Right renal pelvis (tissue), 4 donors: Measurements from ENCODE around the gene IGSF9. TPM values are rescaled to one million over a fixed set of nuclear protein-coding genes. Genes with fewer than 3 reads are reported as not detected.

Experiments
- DNase-seq, 4 donors: peaks; one replicate each; pipeline ENCODE4 v3.0.0-alpha.2; 2013; ENCODE audit warnings: low read depth in 4 of 4, low spot score in 3 of 4, missing footprints in 1 of 4
- polyA plus RNA-seq, 4 donors: library from polyadenylated mRNA; unstranded; fragments of 120-200 nt; gene quantifications; one replicate each; pipeline ENCODE4 v1.2.1, GENCODE V29; 2013; ENCODE audit not compliant: insufficient read length in 4 of 4

IGSF9 gene
- polyA plus RNA-seq, 4 donors: 13.4 to 18.7 (median 15.5) TPM

DNA sequence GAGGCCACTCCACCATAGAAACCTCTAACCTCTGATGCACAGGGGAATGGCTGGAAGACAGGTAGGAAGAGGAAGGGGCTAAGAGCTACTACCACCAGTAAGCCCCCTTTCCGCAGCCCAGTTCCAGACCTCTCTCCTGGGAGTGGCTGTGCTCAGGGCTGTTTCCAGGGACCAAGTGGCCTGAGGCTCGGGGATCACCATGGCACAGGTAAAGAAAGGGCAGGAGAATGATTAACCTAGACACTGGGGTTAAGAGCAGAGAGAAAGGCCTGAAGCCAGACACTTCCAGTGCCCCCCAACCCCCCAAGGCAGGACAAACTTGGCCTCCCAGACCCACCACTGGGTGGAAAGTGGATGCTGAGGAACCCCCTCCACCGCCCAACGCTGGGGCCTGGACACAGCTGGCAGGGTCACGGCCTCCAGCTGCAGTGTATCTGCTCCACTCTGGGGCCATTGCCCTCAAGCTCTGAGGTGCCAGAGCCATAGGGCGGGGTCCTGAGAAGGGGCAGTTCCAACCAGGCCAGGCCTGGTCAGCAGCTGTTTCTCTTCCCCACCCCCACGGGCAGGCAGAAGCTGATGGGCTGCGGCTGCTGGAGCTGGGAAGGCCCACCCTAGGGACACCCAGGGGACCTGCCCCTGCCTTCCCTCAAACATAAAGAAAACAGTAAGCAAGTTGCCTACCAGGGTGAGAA is 22.8 kb downstream of the IGSF9 start:
- peak in 1 of 4 donors; percentile 67 for DNase-seq

DNA sequence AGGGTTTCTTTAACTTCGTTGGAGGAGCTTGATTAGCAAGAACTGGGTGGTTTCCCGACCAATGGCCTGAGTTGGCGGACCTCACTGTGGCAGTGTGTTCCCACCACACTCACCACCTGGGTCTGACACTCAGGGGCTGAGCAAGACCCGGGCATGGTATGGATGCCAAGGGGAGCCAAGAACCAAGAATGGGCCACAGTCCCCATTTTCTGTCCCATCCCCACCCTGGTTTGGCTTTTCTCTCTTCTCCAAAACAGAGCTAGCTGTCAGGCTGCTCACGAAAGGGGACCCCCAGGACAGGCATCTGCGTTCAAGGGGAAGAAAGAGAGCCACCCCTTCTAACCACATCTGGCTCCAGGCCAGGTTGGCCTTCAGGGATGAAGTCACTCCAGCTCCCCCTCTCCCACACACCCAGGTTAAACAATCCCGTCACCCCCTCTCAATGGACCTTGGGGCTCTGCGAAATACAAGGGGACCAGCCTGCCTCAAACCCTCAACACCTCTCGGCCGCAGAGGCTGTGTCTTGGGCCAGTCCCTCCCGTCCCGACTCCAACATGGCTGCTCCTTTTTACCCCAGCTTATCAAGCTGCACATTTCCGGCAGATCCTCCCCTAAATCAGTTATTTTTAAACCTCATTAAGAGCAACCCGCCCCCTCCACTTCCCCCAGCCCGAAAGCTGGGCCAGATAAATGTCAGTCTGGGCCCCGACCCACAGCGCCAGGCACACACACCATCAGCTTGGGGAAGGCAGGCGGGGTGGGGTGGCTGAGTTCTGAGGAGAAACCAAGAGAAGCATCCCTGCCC is 23.5 kb downstream of the IGSF9 start:
- no peak for DNase-seq

DNA sequence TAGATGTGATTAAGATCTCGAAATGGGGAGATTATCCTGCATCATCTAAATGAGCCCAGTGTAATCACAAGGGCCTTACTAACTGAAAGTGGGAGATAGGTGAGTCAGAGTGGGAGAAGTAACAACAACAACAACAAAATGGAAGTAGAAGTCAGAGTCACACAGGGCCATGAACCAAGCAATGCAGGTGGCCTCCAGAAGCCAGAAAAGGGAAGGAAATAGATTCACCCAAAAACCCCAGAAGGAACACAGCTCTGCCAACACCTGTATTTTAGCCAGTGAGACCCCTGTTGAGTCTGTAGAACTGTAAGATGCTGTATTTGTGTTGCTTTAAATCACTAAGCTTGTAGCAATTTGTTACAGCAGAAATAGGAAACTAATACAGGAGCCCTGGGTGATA is 24.2 kb downstream of the IGSF9 start:
- DNase-seq: no peak

DNA sequence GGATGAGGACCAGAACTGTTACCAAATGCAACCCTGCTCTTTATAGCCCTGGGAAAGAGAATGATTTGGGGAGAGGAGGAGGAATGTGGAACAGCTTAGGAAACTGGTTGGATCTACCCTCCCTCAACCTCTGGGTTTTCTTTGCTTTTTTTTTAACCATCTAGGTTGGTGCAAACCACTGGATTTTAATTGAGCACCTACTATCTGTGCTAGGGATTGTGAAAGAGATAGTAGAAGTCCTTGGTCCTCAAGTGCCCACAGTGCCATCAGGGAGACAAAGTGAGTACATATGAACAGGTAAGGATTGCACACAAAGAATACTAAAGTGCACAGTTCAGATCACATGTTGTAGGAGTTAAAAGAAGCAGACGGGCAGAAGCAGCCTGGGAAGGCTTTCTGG is 24.8 kb downstream of the IGSF9 start:
- DNase-seq: no peak

DNA sequence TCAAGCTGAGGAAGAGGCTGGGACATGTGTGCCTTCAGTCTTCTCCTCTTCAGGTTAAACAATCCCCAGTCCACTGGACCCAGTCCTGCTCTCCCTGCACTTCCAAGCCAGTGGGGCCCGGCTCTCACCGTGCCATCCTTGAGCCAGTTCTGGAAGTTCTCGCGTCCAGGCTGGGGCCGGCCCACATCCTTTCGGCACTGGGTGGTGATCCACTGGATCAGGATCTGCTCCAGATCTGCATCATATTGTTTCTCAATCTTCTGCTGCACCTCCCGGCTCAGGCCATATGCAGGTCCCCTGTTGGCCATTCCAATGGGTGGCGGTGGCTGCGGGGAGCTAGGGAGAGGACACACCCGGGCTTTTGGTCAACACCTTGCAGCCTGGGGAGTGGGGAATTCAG is 25.2 kb downstream of the IGSF9 start:
- no peak for DNase-seq

DNA sequence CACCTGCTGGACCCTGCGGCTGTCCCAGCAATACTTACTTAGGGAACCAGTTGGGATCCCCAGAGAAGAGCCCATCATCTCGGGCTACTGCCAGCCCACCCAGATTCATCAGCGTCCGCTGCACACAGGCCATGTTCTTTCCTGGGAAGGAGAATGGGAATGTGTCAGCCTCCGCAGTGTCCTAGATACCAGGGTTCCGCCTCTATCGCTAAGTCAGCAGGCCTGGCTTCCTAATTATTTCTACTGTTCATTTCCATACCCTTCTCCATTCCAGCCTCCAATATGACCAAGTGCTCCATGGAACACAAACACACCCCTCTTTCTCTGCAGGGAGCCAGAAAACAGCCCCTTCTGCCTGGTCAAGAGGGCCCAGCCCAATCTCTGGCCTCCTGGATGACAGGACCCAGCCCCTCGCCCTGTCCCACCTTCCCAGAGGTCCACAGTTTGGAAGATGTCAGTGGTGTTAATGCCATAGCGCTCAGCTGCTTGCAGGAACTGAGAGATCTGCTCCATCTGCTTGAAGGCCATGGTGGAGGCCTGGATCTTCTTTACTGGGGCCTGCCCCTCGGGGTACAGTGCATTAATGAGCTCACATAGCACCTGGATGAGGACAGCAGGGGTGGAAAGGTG is 26.1 kb downstream of the IGSF9 start:
- no peak for DNase-seq

DNA sequence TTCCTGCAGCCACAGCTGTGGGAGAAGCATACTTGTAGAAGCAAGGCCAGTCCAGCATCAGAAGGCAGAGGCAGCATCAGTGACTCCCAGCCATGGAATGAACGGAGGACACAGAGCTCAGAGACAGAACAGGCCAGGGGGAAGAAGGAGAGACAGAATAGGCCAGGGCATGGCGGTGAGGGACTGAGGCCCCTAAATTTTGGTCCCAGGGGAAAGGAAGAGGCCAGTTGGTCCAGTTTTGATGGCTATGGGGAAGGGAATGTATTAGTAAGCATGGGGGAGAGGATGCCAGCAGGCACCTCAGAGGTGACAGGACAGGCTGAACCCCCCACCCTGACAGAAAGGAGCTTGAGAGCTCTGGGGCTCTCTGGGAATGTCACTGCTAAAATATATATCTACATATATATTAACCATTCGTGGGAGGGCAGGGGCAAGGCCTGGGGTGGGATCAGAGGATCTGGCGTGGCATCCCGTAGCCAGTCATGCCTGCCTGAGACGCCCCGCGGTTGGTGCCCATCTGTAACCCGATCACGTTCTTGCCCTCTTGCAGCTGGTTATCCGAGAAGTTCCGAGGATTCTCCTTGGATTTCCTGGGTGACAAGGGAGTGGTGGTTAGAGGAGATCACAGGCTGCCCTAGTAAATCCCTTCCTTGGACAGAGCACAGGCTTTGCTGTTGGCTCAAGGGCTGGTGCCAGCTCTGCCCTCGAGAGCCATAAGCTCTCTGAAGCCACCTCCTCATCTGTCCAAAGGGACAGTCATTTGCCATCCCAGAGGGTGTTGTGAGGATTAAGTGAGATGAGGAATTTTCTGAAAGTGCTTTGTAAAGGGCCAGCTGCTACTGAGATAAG is 26.8 kb downstream of the IGSF9 start:
- no peak for DNase-seq

DNA sequence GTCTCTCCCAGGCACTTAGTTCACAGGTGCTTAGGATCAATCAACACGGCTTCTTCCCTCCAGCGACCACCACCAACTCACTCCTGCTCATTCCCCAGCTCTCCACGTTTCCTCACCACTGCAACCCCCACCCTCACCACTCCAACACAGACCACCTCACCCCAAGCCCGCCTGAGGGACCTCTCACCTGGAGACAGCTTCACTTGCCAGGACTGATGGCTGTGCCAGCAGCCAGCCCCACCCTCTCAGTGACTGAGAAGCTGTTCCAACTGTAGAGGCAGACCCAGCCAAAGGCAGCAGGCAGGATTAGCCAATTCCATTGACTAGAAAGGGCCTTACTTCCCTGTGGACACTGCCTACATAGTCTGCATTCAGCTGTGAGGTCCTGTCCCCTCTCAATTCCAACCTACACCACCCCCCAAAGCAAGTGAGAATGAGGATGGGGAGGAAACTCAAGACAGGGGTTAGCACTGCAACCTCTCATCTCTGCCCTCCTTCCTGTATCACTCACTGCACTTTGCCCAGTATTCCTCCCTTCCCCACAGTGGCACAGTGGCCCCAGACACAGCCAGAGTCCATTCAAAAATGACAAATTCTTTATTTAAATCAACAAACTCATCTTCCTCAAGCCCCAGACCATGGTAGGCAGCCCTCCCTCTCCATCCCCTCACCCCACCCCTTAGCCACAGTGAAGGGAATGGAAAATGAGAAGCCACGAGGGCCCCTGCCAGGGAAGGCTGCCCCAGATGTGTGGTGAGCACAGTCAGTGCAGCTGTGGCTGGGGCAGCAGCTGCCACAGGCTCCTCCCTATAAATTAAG is 27.7 kb downstream of the IGSF9 start:
- DNase-seq: no peak

DNA sequence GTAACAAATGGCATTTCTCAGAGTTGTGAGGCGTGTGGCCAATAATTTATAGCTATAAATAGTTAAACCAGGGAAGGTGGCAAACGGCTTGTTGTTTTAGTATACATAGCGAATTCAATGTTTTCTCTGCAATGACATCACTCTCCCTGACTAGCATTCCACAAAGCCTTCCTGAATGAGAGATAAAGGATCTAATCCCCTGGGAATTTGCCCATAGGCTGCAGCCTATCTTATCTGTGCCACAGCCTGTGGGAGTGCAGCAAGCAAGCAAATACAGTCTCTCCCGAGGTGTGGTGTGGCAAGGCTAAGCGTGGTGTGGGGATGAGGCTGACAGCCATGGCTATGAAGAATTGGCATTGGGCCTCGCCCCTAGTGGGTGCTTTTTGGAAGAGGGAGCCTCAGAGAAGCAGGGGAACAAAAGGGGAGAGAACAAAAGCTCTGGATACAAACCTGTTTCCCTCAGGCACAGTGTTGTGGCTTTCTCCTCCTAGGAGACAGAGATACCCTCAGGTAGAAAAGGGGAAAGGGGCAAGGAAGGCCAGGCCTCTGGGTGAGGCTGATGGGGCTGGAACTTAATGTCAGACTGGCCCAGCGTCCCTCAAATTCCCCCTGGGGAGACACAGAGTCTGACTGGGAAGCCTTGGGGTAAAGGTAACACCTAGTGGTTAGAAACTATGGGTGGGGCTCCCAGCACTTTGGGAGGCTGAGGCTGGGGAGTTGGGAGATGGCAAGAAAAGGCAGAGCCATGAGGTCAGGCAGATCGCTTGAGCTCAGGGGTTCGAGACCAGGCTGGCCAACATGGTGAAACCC is 29.0 kb downstream of the IGSF9 start:
- DNase-seq: no peak

DNA sequence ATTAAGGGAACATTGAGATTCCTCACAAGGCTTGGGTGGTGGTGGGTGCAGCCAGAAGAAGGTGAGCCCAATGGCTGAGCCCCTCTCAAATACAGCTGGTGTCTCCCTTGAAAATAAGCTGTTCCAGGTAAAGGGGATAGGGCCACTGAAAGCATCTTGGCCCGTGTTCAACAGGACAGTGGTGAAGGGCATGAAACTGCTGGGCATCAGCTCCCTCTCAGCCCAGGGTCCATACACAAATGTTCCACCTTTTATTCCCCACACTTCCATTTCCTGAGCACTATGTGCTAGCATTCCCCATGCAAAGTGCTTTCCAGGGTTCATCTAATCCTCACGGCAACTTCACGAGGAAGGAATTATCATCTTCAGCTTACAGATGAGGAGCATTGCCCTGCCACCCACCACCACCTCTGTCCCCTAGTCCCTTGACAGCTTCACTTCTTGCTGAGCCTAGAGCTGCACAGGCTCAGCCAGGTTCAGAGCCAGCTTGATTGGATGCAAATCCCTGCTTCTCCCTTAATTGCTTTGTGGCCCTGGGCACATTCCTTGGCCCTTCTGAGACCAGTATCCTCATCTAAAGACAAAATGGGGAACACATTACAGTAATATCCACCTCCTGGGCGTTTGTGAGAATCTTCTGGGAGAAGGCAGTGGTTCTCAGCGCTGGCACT is 29.7 kb downstream of the IGSF9 start:
- DNase-seq: no peak

DNA sequence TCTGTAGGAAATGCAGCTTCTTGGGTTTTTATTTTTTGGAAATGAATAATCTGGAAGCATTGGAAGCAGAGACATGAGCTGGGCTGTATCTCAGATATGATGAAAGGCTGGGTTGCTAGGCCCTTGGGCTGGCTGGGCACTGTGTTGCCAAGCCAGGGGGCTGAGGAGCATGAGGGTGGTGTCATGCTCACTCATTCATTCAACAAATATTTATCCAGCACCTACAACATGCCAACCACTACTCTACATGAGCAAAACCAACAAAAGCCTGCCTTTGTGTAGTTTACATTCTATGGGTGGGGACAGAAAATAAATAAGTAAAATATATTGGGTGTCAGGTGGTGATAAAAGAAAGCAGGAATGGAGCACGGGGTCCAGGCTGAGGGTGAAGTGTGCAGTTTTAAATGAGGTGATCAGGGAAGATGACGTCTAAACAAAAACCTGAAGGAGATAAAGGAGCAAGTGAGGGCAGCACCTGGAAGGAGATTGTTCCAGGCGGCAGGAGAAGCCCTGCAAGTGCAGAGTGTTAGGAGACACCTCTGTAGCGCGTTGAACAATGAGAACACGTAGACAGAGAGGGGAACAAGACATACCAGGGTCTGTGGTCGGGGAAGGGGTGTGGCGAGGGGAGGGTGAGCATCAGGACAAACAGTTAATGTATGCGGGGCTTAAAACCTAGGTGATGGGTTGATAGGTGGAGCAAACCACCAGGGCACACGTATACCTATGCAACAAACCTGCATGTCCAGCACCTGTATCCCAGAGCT is 31.0 kb downstream of the IGSF9 start:
- DNase-seq: no peak

DNA sequence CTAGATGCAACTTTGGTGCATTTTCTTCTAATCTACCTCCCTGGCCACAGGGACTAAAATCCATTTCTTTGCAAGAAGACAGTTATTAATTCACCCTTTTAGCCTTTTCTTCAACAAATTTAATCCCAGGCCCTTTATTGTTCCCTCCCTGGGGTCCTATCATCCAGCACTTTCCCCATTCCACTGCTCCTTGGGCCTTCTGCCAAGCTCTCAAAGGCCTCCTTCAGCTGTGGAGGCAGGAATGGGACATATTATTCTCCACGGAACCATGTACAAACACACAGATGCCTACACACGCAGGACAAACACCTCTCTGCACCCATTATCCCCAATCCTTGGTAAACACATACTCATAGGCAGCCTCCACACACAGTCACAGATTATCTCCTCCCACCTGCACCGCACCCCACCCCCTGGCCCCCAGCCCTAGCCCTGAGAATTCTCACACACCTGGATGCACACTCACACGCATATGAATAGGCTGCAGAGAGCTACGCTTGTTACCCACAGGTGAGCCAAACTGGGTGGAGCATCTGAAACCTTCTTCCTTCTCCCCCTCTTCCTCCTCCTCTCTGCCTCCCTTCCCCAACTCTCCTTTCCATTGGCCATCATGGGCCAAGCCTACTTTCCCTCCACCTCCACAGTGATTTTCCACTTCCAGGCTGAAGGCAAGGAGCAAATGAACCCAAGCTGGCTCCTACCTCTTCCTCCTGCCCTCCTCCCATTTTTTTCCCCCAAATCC is 31.8 kb downstream of the IGSF9 start:
- DNase-seq: no peak

DNA sequence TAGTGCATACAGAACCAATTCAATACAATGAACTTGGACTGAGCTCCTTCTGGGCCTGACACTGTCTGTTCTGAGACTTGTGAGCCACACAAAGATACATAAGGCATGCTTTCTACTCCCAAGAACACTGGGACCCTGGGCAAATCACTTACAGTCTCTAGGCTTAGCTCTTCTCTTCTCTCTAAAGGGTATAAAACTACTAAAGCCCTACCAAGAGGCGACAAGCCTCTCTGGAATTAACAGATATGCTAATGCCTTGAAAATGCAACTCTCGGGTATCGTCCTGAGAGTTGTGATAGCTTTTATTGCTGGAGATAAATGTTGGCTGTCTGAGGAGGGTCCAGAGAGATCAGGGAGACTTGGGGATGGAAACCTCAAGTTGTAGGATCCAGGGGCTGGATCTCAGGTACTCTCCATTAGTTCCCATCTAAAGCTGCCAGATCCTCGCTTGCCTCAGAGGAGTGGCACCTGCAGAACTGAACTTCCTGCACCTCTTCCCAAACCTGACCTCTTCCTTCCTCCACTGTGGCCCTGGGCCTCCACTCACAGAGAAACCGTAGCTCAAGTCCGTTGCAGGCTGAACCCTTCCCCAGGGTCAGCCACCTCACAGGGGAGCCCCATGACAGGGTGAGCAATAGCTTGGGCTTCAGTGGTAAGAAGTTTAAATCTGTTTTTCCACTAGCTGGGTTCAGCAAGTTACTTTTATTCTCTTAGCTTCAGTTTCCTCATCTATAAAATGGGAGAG is 33.9 kb downstream of the IGSF9 start:
- DNase-seq: no peak

DNA sequence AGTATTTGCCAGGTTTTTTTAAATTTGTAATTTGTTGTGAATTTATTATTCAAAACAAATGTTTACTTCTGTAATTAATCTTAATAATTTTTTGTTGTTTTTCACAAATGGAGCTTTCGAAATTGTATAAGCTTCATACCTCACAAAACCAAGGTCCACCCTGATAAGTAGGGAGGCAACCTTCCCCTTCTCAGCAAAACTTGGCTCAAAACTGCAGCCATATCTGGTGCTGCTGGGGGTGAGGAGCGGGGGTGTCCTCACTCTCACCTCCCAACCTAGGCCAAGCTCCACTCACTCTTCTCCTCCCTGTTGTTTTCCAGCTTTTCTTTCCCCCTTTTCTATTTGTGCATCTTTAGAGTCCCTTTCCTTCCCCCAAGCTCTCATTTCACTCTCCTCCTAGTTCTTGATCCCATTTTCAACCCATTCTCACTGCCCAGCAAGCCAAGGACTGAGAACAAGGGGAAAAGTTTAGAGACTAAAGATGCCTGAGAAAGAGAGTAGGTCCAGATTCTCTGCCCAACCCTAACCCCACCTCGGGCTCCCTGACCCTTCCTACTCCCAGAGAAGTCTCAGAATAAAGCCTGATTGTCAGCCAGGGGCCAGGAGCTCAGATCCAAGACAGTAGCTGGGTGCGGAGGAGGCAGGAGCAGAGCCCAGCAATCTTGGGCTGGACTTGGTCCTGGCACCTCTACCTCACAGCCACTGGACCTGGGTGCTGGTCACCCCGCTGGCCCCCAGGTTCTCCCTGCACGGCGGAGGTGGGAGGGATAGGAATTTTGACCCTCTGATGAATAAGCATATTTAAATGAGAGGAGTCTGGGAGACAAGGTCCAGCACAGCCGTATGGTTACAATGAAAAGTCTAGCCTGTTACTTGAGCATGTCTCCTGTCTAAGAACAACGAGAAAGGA is 37.1 kb downstream of the IGSF9 start:
- no peak for DNase-seq

DNA sequence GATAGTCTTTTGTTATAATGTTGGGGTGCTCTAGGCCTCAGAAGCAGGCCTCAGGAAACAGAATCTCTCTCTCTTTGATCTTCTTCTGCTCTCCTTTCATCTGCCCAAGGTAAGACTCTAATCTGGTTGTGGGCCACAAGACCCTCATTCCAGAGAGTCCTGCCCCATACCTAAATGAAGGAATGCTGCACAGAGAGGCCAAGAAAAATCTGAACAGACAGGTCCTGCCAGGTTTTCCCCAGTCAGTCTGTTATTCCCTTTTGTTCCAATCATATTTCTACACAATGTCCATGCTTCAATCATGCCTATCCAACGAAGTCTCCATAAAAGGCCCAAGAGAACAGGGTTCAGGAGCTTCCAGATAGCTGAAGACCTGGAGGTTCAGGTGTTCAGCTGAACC is 38.5 kb downstream of the IGSF9 start:
- no peak for DNase-seq
